HG03175 (cell line): Measurements from ENCODE around the gene TAGLN3.
"Not testable (repeated sequence)": the region's sequence is repeated elsewhere in the genome, so short reads cannot be mapped to it uniquely, and the experiment has no call there.

Source experiments
- ATAC-seq: cut with Tn5 transposase; IDR thresholded peaks from one replicate; pipeline ENCODE4 v1.9.1; 2021; ENCODE audit warnings: mild to moderate bottlenecking, moderate library complexity; ENCODE audit not compliant: unreplicated experiment

The TAGLN3 gene

DNA sequence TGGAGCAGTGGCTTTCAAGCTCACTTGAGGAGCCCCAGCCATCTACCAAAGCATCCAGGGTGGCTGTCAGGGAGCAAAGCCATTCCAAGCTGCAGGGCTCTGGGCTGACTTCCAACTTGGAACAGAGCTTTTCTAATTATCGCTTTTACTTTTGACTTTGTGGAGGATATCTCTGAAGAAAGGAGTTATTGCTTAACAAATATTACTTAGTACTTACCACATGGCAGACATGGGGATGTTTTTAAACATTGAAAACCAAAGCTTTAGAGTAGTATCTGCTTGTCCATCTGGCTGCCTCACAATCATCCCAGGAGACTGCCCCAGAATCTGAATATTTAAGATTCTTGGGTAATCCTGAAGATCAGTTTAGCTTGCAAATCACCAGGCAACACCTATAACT is 8.9 kb downstream of the TAGLN3 start:
- ATAC-seq, result no peak

DNA sequence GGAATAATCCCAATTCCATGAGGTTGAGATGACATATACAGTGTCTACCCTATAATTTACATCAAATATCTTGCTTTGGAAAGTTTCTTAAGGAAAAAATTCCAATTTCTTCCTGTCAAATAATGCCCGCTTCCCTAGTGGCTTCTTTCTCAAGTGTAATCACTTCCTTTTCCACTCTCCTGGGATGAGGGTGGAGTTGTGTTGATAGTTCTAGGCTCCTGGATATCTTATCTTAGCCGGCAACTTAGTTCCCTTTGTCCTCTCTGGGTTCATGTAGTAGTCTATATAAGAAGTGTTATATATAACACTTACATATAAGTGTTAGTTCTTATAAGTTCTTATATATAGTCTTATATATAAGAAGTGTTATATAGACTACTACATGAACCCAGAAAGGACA is 10.9 kb downstream of the TAGLN3 start:
- no peak for ATAC-seq

GRCh38 chr3:112010636-112011035 is 11.9 kb downstream of the TAGLN3 start:
- no peak for ATAC-seq

DNA sequence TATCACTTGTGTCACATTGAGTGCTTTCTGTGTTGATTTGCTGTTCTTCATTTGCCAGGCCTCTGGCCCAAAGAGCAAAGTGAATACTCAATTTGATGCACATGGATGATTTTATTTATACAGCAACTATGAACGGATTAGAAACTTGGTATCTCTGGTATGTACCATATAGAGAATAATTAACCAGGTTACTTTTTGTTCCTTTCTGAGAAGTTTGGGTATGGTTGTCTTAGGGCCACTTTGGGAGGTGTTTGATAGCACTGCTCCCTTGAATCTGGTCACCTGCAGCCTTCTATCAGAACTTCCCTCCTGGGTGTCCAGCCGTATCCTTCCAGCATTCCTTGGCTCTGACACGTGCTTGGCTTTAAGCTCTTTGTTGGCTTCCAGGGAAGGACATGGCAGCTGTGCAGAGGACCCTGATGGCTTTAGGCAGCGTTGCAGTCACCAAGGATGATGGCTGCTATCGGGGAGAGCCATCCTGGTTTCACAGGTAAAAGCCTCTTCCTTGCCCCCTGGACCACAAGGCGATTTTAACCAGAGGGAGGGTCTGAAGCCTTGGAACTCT is 12.7 kb downstream of the TAGLN3 start:
- ATAC-seq, result no peak

DNA sequence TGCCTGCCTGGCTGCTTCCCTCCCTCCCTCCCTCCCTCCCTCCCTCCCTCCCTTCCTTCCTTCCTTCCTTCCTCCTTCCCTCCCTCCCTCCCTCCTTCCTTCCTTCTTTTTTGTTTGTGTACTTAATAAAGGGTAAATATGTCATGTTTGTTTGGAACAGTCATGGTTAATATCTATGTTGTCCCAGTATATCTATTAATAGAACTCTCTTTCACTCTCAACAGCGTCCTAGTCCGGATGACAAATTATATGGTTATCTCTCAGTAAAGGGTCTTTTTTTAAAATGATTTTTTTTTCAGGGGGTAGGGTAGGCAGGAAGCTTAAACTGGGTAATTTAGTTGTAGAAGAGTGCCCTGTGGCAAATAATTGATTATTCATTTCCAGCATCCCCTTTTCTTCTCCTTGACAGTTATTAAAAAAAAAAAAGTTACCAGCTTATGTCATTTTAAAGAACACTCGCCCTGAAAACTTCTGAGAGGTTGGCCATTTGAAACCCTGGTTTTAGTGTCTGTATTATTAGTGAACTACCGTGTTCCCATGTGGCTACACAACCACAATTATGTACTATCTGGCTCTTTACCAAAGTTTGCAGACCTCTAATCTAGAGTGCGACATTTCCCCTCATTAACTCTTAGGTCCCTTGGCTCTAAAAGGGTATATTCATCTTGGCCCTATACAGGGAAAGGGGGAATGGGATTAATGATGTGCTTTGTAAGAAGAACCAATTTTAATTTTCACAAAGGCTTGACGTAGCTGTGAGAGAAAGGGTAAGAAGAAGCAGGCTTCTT is 13.7 kb downstream of the TAGLN3 start:
- ATAC-seq, result no peak

- peak; percentile 90 for ATAC-seq
Observed at GRCh38 chr3:112013058-112013783, 14.5 kb downstream of the TAGLN3 start.

GRCh38 chr3:112013784-112014143 is 15.0 kb downstream of the TAGLN3 start:
- peak; percentile 14 for ATAC-seq

DNA sequence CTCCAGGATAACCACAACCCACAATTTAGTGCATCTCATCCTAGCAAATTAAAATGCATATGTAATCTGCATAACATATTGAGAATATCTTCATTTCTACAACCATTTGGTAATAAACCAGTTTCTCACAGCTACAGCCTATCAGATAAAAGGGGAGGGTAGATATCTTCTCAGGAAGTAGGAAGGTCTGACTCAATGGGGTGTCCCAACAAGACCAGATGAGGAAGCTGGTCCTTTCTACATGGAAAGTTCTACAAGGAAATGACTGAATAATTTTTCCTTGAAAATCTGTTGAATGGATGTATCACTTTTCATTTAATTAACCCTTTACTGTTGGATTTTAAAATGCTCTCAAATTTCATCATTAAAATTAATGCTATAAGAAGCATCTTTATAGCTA is 18.4 kb downstream of the TAGLN3 start:
- no peak for ATAC-seq

GRCh38 chr3:112018712-112019111 is 20.0 kb downstream of the TAGLN3 start:
- no peak for ATAC-seq

- ATAC-seq, result no peak
Observed at GRCh38 chr3:112019716-112020115, 21.0 kb downstream of the TAGLN3 start.

DNA sequence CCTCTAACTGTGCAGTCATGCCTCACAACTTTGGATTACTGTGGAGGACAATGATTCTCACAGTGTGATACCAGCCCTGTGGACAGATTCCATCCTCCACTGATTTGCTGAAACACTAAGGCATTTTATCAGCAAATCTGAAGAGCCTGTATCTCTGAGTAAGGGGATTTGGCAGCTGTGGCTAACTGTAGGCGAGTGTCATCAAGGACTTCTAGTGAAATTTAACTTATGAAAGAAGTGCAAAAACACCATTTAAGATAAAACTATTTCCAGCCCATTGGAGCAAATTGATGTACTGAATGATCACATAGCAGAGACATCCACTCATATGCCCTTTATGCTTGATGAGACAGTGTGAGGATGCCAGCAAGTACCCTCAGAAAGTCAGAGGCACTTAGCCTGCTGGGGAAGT is 22.0 kb downstream of the TAGLN3 start:
- ATAC-seq, result no peak

DNA sequence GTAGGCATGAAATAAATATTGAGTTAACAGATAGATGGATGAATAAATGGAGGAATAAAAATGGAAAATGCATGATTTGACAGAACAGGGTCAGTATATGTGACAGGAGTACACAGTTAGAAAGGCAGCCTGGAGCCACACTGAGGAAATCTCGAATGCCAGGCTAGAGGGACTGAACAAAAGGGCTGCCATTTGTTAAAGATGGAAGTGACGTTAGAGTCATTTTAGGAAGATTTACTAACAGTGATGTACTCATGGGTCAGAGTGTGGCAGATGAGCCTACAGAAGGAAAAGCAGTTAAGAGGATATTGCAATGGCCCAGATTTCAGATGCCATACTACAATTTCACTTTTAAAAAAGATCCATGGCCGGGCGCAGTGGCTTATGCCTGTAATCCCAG is 28.4 kb downstream of the TAGLN3 start:
- no peak for ATAC-seq

GRCh38 chr3:112027826-112028225 is 29.1 kb downstream of the TAGLN3 start:
- no peak for ATAC-seq

GRCh38 chr3:112030901-112031300 is 32.2 kb downstream of the TAGLN3 start:
- ATAC-seq, result no peak

GRCh38 chr3:112032098-112032731 is 33.5 kb downstream of the TAGLN3 start:
- ATAC-seq, result no peak

GRCh38 chr3:112034436-112034835 is 35.7 kb downstream of the TAGLN3 start, which contains the start of gene TMPRSS7:
TSS of gene TMPRSS7 (plus strand) at chr3:112034736. CDS start at chr3:112034846, 110 bp downstream.
- ATAC-seq, result no peak

GRCh38 chr3:112035241-112035640 is 36.5 kb downstream of the TAGLN3 start:
- ATAC-seq, result no peak

DNA sequence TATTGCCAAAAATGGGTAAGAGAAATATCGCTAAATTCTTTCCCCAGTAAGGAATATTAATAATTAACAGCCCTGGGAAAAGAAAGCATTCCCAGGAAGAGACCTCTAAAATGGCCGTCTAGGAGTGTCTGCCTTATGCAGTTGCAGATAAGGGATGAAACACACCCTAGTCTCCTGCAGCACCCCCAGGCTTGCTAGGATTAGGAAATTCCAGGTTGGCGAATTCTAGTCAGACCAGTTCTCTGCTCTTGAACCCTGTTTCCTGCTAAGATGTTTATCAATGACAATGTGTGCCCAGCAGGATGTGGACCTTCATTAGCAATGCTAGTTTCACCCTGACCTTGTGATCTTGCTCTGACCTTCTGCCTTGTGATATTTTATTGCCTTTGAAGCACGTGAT is 38.5 kb downstream of the TAGLN3 start:
- ATAC-seq, result not testable (repeated sequence)

DNA sequence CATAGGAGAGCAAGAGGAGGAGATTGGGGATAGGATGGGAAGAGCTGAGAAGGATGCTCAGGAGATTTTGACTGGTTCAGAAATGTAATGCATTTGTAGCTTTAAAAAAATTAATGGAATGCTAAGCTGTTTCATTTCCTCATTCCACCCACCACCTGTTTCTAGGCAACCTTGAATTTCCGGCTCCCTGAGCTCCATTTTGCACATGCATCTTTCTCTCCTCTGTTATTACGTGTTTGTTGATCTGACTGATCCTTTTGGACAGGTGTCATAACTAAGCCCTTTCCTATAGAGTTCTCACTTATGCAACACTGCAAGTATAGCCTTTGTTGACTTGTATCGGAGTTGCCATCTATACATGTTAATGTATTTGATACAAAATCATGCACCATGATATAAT is 40.1 kb downstream of the TAGLN3 start:
- no peak for ATAC-seq

GRCh38 chr3:112041321-112041720 is 42.6 kb downstream of the TAGLN3 start:
- ATAC-seq, result no peak

GRCh38 chr3:112042842-112043280 is 44.1 kb downstream of the TAGLN3 start:
- ATAC-seq, result no peak
